SK-N-MC (cell line): ENCODE data around the gene HOXB9.

Experiments used
- DNase-seq: peaks from one replicate; pipeline ENCODE4 v3.0.0-alpha.2; 2011; ENCODE audit warnings: low read depth, low spot score
- H3K27ac ChIP-seq: fragments of 200-600 bp; sonication (generic); 2 replicates; pipeline ENCODE4 v1.5.1; 2016; ENCODE audit warnings: mixed run types
- H3K36me3 ChIP-seq: fragments of 200-600 bp; sonication (generic); 2 replicates; pipeline ENCODE4 v1.6.1; 2017; ENCODE audit warnings: antibody characterized with exemption, low read length, mixed read lengths; ENCODE audit not compliant: insufficient read depth
- H3K4me3 ChIP-seq: fragments of 200-600 bp; sonication (generic); 2 replicates; pipeline ENCODE4 v1.5.1; 2016
- H3K9ac ChIP-seq: fragments of 200-600 bp; sonication (generic); 2 replicates; pipeline ENCODE4 v1.8.0; 2017; ENCODE audit warnings: mixed run types, mixed read lengths; ENCODE audit not compliant: insufficient read length
- H3K9me3 ChIP-seq: fragments of 200-600 bp; sonication (generic); 2 replicates; pipeline ENCODE4 v1.6.1; 2017; ENCODE audit warnings: low read depth, mild to moderate bottlenecking, antibody characterized with exemption, low read length, moderate library complexity, mixed read lengths
- EZH2 ChIP-seq: fragments of 200-600 bp; sonication (generic); IDR thresholded peaks from one replicate; pipeline ENCODE4 v1.6.1; 2017; ENCODE audit warnings: antibody characterized with exemption
- FOXP2 ChIP-seq: optimal IDR thresholded peaks from 2 replicates; pipeline ENCODE3; 2011; ENCODE audit warnings: mild to moderate bottlenecking, moderate library complexity; ENCODE audit not compliant: insufficient read depth; ENCODE audit errors: extremely low read length, control extremely low read depth
- POLR2AphosphoS5 ChIP-seq: IDR thresholded peaks from 2 replicates; pipeline ENCODE4 v1.6.1; 2012; ENCODE audit warnings: mild to moderate bottlenecking, low read depth, low read length, borderline replicate concordance

The HOXB9 gene

DNA sequence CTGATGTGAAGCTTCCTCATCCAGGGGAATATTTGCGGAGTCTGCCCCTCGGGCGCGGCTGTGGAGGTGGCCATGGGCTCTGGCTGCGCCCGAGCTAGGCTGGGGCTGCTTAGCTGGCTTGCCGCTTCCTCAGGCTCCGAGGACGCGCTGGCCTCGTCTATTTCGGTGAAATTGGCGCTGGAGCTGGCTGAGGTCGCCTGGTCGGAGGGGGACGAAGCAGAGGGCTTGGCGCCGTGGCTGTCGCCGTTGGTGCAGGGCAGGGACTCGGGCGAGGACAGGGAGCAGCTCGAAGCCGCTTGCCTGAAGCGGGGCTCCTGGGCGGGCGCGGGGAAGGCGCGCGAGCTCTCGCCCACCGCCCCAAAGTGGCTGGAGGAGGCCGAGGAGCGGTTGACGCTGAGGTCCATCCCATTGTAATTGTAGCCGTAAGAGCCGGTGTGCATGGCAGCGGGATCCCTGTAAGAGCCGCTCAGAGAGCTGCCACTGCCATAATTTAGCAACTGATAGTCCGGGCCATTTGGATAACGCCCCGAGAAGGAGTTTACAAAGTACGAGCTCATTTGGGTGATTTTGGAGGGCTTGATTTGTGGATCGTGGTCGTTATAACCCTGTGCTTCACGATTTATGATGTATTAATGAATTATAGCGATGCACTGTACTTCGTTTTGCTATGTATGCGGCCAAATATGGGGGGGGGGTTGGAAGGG, 32.9 kb downstream of the HOXB9 start, which contains the start of gene HOXB5:
HOXB5 (minus strand) TSS at position 654 of the 704 bp plus-strand sequence; CDS start at position 557, 97 bp downstream.
- peak within 1 kb of the TSS; percentile 67 for H3K9ac ChIP-seq
- peak within 1 kb of the TSS; percentile 76 for H3K4me3 ChIP-seq

DNA sequence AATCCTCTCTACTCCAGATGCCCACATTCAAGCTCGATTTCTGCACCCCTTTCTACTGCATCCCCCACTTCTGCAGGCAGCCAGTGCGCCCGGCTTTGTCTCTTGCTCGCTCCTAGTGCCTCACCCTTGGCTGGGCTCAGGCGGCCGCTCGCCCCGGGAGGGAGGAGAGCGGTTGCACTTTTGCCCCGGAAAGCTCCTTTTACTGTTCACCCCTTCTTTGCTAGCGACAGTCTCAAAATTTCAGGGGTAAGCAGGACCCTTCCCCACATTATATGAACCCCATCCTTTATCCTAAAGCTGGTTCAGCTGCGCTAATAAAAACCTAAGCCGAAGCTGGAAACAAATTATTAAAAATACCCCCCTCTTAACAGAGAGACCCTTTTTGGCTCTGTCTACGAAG, 33.6 kb downstream of the HOXB9 start:
- no peak overlapping the region for H3K27ac ChIP-seq
- peaks cover 27% of the 10 kb centered on the region for H3K36me3 ChIP-seq
- no peak for DNase-seq
- TF ChIP-seq POLR2AphosphoS5 (no peak), FOXP2 (no peak), EZH2 (no peak)
- no peak overlapping the region for H3K9ac ChIP-seq
- H3K9me3 ChIP-seq, result no peaks in the 10 kb centered on the region
- no peak overlapping the region for H3K4me3 ChIP-seq

More for the DNA sequence above, 32.9 kb downstream of the HOXB9 start, which contains the start of gene HOXB5:
- Histone ChIP-seq H3K9me3 (no peaks in the 10 kb centered on the region), H3K27ac (peak within 1 kb of the TSS; percentile 96), H3K36me3 (peaks cover 29% of the 10 kb centered on the region)
- no peak for TF ChIP-seq POLR2AphosphoS5
- no peak for DNase-seq

DNA sequence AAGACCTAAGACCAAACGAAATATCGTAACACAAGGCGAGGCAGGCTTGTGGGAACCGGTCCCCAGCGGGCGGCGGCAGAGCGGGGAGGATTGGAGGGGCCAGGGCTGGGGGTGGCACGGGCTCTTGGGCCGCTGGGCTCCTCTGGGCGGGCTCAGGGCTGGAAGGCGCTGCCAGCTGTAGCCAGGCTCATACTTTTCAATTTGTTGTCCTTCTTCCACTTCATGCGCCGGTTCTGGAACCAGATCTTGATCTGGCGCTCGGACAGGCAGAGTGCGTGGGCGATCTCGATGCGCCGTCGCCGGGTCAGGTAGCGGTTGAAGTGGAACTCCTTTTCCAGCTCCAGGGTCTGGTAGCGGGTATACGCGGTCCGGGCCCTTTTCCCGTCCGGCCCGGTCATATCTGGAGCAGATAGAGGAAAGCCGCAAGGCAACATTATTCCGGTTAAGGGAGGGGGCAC, 34.1 kb downstream of the HOXB9 start:
- H3K36me3 ChIP-seq, result peaks cover 26% of the 10 kb centered on the region
- no peak overlapping the region for H3K9ac ChIP-seq
- no peak overlapping the region for H3K27ac ChIP-seq

DNA sequence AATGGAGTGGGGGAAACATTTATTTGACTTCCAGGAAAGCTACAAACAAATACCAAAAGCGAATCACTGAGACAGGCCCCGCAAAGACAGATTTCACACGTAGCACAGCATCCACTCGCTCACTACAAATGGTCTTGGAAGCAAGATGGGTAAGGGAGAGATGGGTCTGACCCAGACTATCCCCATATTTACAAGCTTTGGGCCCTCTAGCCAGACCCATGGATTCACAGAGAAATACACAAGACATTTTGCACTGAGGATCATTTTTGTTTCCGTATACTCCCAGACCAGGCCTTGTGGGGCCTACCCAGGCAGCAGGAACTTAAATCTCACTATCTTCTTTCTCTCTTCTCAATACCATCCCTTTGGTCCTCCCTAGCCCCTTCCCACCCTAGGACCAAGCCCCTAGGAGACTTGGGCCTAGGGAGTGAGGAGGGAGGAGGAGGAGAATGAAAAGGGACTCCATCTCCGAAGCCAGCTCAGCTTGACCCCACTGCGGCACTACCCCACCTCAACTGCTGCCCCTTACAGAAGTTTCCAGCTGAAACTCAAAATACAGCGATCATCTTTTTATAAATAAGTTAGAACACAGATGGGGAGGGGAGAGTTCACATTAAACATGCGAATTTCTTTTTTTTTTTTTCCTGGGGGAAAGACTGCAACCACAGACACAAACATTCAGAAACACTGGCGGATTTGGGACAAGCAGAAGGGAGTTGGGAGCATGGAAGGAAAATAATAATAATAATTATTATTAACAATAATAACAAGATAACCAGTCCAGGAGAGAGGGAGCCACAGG, 34.7 kb downstream of the HOXB9 start:
- TF ChIP-seq FOXP2, result no peak
- no peak for TF ChIP-seq POLR2AphosphoS5
- no peak for TF ChIP-seq EZH2
- peaks cover 22% of the 10 kb centered on the region for H3K36me3 ChIP-seq
- no peak for DNase-seq
- no peaks in the 10 kb centered on the region for H3K9me3 ChIP-seq
- H3K9ac ChIP-seq, result no peak overlapping the region
- H3K4me3 ChIP-seq, result no peak overlapping the region
- no peak overlapping the region for H3K27ac ChIP-seq

More for the DNA sequence above, 34.1 kb downstream of the HOXB9 start:
- no peak overlapping the region for H3K4me3 ChIP-seq
- TF ChIP-seq FOXP2 (no peak), EZH2 (no peak), POLR2AphosphoS5 (no peak)
- DNase-seq, result no peak
- no peaks in the 10 kb centered on the region for H3K9me3 ChIP-seq

DNA sequence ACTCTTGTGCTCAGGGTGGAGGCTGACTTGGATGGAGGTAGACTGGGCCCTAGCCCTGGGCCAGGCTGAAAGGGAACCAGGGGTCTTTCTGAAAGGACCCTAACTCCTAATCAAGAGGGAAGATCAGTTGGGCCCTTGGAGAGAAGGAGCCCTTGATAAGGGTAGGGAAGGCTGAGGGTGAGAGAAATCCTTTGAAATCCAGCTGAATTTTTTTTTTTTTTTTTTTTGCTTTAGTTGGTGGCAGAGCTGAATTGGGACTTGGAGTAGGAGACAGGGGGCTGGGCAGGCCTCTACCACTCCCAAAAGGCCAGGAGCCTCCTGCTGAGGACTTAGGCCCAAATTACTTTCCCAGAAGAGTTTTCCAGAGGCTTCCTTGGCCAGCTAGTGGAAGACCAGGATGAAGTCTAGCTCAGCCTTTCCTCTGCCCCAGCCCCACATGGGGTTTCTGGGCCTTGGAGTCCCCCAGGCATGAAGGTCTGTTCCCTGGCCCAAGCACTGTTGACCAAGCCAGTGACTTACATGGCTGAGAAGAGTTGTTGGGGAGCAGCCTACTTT, 35.5 kb downstream of the HOXB9 start:
- Histone ChIP-seq H3K36me3 (peaks cover 22% of the 10 kb centered on the region), H3K9me3 (no peaks in the 10 kb centered on the region), H3K4me3 (no peak overlapping the region), H3K9ac (no peak overlapping the region), H3K27ac (no peak overlapping the region)
- no peak for DNase-seq
- TF ChIP-seq EZH2, result no peak
- no peak for TF ChIP-seq FOXP2
- TF ChIP-seq POLR2AphosphoS5, result no peak

DNA sequence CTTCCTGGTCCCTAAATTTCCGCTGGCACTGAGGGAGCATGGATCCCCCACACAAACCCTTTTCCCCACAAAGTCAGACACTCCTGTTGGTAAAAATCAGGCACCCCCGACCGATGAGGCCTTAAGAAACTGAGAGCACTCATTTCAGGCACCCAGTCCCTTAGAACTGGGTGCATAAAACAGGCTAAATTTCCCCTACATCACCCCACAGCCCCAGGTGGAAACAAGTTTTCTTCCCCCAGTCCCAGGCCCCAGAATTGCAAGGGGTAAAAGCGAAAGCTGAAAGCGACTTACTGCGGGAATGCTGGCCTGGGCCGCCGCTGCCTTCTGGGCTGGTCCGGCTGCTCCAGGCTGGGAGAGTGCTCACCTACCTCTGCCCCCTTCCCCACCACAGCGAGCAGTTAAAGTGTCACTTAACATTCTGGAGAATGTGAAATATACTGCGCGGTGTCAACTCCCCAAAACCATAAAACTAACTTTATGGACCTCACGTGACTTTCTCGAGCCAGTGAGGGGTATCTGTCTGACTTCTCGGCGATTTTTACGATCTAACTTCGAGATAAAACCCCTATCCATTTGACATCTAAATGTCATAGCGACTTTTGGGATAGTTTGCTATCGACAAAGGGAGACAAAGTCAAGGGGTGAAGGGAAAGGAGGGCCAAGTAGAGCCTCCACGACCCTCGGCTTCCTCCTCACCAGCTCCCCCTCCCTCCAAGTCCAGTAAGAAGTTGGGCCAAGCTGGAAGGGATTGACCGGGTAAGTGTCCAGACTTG, 36.1 kb downstream of the HOXB9 start, which contains the start of gene HOXB3:
HOXB3 (minus strand) TSS at position 411 of the 776 bp plus-strand sequence. CDS start 37,767 bp downstream, outside the sequence.
- H3K9ac ChIP-seq, result no peak within 1 kb of the TSS
- H3K27ac ChIP-seq, result no peak within 1 kb of the TSS
- no peak within 1 kb of the TSS for H3K4me3 ChIP-seq
- peaks cover 17% of the 10 kb centered on the region for H3K36me3 ChIP-seq
- TF ChIP-seq POLR2AphosphoS5, result no peak
- no peak for TF ChIP-seq FOXP2
- TF ChIP-seq EZH2, result no peak
- DNase-seq, result no peak
- H3K9me3 ChIP-seq, result no peaks in the 10 kb centered on the region

DNA sequence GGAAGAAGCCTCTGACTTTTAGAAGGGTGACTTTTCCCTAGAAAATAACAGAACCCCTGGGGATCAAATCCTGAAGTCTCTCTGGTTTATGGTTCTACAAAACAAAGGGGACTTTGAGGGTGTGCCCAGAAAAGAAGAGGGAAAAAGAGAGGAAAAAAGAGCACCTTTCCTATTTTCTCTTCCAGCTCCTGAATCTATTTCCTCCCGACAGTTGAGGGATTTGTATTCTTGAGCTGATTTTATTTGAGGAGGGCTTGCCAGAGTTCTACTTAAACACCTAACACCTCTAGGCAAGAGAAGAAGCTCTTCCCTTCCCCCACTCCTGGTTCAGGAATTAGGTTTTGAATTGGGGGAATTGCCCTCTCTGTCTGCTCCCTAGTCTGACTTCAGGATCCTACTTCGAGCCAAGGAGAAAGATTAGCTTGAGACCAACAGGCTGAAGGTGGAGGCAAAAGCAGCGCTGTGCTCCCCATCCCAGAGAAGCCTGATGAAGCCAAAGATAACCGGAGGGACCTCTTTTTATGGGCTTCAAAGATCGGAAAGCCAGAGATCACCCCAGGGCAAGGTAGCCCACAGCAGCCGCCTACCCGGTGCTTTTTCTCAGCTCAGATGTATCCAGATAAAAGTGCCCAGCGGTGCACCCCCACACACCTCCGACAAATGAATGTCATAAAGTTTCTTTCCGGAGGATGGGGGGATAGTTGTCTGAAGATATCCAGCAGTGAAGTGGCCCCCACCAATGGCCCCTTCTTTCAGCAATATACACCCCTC, 36.9 kb downstream of the HOXB9 start:
- H3K4me3 ChIP-seq, result no peak overlapping the region

More for the DNA sequence above, 36.9 kb downstream of the HOXB9 start:
- DNase-seq, result no peak
- Histone ChIP-seq H3K36me3 (peaks cover 16% of the 10 kb centered on the region), H3K9ac (no peak overlapping the region), H3K9me3 (no peaks in the 10 kb centered on the region), H3K27ac (no peak overlapping the region)
- TF ChIP-seq FOXP2 (no peak), POLR2AphosphoS5 (no peak), EZH2 (no peak)
